NK-92 (cell line): ENCODE measurements around the gene NDUFAF2.
"Not testable (repeated sequence)": the region's sequence is repeated elsewhere in the genome, so short reads cannot be mapped to it uniquely, and the experiment has no call there.

Experiments used
- DNase-seq: peaks from one replicate; lab custom pipeline; 2025; ENCODE audit not compliant: unreplicated experiment; lab: John Stamatoyannopoulos, UW

The NDUFAF2 gene

DNA sequence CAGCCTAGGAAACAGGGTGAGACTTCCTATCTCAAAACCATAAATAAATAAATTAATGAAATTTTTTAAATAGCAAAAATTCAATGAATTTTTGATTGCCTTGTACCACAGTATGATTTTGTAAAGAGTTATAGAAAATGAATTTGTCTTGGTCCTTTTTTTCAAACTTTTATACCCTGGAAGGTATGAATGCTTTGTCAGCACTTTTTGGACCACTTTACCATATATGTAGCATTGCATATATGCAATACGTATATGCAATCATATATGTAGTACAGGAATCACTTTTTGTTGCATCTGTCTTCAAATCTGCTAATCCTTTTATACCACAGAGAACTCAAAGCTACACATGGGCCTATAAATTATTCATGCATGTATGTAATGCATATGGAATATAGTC lies 226.5 kb downstream of the NDUFAF2 start:
- no peak for DNase-seq

DNA sequence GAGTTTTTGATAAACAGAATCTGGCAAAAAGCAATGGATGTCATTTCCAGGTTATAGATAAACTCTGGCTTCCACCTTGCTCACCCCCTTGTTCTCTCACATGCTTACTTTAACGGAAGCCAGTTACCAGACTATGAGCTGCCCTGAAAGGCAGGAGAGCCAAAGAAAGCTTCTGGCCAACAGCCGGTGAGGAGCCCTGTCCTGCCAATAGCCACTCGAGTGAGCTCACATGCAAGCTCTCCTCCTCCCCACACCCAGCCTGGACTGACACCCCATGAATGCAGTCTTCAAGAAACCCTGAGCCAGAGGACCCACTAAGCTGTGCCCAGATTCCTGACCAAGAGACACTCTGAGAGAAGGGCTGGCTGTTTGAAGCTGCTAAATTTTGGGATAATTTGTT lies 231.6 kb downstream of the NDUFAF2 start:
- DNase-seq: no peak

DNA sequence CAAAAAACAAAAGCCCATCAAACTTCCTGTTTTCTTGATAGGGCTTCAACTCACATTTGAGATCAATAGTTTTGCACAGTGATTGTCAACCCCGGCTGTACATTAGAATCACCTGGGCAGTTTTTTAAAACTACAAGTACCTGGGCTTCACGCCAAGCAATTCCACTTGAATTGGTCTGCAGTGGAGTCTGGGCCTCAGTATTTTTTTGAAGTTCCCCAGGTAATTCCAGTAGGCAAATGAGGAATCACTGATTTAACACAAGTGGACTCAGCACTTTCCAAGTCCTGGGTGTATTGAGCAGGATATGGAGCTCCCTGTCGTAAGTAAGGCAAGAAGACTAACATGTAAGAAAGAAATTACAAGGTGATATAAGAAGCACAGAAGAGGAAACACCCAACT lies 232.1 kb downstream of the NDUFAF2 start:
- DNase-seq: no peak

DNA sequence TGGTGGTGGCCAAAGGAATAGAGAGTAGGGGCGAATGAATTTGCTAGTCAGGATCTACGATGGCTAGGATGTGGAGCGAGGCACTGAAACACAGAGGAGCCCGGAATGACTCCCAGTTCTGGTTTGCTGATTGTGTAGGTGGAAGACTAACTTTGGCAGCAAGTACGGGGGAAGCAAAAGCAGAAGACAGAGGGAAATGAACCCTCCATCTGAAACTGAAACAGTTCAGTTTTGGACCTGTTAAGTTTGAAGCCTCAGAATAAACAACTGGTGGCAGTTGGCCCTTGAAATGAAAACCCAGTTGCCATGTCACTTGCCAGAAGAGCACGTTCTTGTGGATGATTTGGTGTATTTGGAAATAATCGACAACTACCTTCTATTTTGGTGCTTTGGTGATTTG lies 232.7 kb downstream of the NDUFAF2 start:
- DNase-seq: no peak

DNA sequence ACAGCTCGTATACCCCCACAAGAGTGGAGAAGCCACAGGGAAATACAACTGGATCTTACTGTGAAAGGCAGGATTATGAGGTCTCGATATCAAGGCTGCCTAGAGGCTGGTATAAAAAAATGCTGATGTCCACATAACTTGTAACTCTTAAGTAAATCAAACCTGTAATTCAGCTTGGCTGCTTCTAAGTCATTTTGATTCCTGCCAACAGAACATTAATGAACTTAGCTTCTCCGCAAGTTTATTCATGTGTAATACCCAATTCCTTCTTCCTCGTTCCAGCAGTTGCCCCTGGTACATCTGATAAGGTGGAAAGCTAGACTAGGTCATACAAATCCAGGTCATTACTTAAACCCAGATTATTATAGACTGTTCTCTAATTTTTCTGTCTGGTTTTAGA lies 233.7 kb downstream of the NDUFAF2 start:
- no peak for DNase-seq

DNA sequence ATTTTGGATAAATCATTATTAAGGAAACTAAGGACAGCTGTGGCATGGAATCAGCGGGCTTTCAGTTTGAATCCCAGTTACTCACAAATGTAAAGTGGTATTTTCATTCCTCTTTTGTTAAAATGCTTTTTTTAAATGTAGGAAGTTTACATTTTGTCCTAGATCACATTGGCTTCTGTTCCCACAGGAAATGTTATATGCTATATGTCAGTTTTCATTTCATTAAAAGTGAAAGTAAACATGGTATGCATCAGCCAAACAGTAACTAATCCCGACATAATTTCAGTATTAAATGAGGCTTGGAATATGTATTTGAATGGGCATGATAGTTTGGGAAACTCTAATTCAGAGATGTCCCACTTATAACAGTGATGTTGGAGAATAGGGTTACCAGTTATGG lies 235.9 kb downstream of the NDUFAF2 start:
- no peak for DNase-seq

DNA sequence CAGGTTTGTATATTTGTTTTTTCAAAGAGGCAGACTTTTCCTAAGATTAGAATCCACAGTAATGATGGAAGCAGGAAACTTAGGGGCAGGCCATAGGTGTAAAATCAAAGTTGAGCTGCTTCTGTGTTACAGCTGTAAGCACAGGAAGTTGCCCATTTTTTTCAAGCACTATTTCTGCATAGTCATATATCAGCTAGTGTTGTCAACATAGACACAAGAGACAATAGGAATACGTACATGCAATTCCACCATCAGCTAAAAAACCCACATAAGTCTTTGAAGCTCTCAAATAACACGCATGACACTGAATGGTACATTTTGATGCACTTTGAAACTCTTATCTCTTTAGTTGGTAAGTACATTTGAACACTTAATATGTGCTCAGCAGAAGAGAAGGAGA lies 237.4 kb downstream of the NDUFAF2 start:
- DNase-seq: no peak

DNA sequence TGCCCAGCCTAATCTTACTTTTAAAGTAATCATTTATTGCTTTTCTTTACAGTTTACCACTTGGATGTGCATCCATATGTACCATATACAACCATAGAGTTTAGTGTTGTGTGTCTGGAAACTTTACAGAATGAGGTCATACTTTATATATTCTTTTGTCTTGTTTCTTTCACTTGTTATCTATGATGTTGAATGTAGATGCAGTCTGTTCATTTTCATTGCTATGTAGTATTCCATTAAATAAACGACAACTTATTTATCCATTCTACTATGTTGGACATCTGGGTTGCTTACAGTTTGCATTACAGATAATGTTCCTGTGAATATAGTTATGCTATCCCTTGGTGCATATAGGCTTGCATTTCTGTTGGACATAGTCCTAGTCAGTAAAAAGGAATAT lies 238.5 kb downstream of the NDUFAF2 start:
- DNase-seq: no peak

DNA sequence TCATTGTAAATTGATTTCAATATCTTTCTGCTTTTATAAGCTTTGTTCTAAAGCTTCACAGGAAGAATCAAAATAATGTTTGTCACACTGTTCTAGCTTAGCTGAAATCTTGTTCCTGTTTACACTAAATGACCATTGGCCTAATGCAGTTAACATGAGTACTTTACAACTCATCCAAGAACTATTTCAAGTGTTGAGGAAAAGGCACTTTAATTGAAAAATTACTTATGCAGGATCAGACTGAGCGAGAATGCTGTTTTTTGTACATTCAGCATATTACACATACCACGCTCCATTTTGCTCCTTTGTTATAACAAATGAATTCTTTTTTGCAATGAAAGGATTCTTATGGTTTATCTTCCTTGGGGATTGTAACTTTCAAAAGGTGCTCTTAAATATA lies 239.7 kb downstream of the NDUFAF2 start:
- DNase-seq: no peak

DNA sequence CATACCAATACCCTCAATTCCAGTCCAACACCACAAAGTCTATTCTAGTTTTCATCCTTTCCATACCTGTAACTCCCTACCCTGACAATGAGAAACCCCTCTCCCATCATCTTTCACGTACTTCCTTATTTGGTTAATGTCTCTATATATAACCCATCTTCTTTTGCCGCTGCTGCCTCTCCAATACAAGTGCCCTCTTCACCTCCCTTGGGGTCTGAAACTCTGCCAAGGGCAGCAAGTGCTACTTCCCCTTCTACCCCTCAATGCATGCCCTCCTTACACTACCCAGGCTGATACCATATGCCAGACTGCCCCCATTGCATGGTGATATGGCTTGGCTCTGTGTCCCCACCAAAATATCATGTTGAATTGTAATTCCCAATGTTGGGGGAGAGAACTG lies 241.6 kb downstream of the NDUFAF2 start:
- no peak for DNase-seq

DNA sequence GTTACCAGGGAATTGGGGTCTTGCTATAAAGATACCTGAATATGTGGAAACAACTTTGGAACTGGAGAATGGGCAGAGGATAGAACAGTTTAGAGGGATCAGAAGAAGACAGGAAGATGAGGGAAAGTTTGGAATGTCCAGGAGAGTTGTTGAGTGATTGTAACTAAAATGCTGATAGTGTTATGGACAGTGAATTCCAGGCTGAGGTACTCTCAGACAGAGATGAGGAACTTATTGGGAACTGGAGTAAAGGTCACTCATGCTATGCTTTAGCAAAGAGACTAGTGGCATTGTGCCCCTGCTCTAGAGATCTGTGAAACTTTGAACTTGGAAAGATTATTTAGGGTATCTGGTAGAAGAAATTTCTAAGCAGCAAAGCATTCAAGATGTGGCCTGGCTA lies 242.3 kb downstream of the NDUFAF2 start:
- DNase-seq: not testable (repeated sequence)

DNA sequence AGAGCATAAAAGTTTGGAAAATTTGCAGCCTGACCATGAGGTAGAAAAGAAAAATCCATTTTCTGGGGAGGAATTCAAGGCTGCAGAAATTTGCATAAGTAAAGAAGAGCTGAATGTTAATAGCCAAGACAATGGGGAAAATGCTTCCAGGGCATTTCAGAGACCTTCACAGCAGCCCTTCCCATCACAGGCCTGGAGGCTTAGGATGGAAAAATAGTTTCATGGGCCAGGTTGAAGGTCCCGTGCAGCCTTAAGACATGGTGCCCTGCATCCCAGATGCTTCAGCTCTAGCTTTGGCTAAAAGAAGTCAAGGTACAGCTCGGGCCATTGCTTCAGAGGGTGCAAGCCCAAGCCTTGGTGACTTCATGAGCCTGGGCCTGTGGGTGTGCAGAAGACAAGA lies 242.8 kb downstream of the NDUFAF2 start:
- DNase-seq: not testable (repeated sequence)

DNA sequence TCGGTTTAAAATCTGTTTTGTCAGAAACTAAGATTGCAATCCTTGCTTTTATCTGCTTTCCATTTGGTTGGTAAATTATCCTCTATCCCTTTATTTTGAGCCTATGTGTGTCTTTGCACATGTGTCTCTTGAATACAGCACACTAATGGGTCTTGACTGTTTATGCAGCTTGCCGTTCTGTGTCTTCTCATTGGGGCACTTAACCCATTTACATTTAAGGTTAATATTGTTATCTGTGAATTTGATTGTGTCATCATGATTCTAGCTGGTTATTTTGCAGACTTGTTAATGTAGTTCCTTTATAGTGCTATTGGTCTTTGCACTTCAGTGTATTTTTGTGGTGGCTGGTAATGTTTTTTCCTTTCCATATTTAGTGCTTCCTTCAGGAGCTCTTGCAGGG lies 253.6 kb downstream of the NDUFAF2 start:
- no peak for DNase-seq

DNA sequence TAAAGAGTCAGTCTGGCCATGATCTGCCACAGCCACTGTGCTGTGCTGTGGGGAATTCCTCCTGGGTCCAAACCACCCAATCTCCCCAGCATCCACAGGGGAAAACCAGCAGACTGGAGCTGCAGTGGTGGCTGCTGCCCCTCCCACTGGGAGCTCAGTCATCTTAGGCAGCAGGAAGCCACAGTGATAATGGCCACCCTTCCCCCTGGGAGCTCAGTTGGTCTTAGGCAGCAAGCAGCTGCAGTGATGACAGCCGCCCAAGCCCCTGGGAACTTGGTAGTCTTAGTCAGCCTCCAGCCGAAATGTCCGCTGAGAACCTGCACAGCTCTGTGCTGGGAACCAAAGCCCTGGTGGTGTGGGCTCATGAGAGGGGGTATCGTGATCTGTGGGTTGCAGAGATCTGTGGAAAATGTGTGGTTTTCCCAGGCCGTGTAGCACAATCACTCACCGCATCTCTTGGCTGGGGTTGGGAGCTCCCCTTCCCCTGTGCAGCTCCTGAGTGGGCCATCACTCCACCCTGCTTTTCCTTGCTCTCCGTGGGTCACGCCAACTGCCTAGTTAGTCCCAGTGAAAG lies 255.7 kb downstream of the NDUFAF2 start:
- no peak for DNase-seq

DNA sequence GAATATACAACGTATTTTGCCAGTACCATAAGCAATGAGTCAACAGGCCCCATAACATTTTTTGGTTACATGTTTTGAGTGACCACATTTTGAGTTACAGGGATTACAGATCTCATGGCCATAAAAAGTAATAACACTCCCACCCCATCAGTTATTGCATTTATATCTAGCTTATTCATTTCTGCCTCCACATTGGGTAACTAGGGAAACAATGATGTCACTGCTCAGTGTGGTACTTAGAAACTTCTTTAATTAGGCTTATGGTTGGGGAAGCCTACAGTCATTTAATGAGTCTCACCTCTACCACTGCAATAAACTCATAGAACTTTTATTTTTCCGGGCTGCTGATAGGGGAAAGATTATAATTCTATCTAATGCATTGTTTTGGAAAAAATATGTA lies 257.2 kb downstream of the NDUFAF2 start:
- no peak for DNase-seq
